ENCODE results near the gene SYPL1. TPM values are rescaled to one million over a fixed set of nuclear protein-coding genes. Genes with fewer than 3 reads are reported as not detected.
A peak's percentile ranks its signal among the peaks of the same experiment; 100 is the strongest.

The SYPL1 gene
- total RNA-seq, 1 donor, result 36.9 TPM

GRCh38 chr7:106121189-106121810 lies 9.2 kb upstream of the SYPL1 start:
- H2AFZ ChIP-seq (ENCODE audit: low read length), result no peak overlapping the region
- no peaks in the 10 kb centered on the region for H3K9me3 ChIP-seq (ENCODE audit: low read depth, low read length)
- no peak for DNase-seq (ENCODE audit: insufficient read length, low spot score, missing footprints)
- peaks cover 2% of the 10 kb centered on the region for H3K4me1 ChIP-seq (ENCODE audit: insufficient read depth, low read length)
- H4K20me1 ChIP-seq (ENCODE audit: insufficient read depth, low read length), result no peaks in the 10 kb centered on the region
- H3K4me3 ChIP-seq (ENCODE audit: insufficient read depth, low read length), result no peak overlapping the region
- H3K36me3 ChIP-seq (ENCODE audit: insufficient read depth, low read length), result no peaks in the 10 kb centered on the region
- H3K27ac ChIP-seq (ENCODE audit: low read depth, low read length), result no peak overlapping the region
- no peak for TF ChIP-seq CTCF (IDR thresholded peaks at IDR 0.05; ENCODE audit: extremely low read depth, low read depth, low read length)
- H3K27me3 ChIP-seq (ENCODE audit: insufficient read depth, low read length), result no peaks in the 10 kb centered on the region
- H3K79me2 ChIP-seq (ENCODE audit: insufficient read depth, low read length), result no peaks in the 10 kb centered on the region
- no peak overlapping the region for H3K4me2 ChIP-seq (ENCODE audit: insufficient read depth, low read length)

DNA sequence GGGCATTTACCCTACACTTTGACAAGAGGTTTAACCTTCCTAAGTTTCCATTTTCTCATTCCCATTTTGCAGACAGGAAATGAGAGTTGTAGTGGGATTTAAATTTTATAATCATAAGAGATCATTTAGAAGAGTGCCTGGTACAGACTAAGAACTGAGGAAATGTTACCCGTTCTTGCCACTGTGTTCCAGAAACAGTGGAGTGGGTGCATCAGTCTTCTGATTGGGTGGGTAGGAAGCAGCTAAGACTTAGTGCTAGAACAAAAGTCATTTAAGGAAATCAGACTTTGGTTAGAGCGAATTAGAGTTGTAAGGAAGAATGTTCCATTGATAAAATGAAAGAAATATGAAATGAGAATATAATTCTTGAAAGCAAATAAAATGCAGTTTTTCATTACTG lies 8.4 kb upstream of the SYPL1 start:
- no peaks in the 10 kb centered on the region for H3K4me1 ChIP-seq (ENCODE audit: insufficient read depth, low read length)
- no peaks in the 10 kb centered on the region for H3K36me3 ChIP-seq (ENCODE audit: insufficient read depth, low read length)
- TF ChIP-seq CTCF (IDR thresholded peaks at IDR 0.05; ENCODE audit: extremely low read depth, low read depth, low read length), result no peak
- no peak overlapping the region for H3K4me2 ChIP-seq (ENCODE audit: insufficient read depth, low read length)
- no peaks in the 10 kb centered on the region for H3K27me3 ChIP-seq (ENCODE audit: insufficient read depth, low read length)
- H3K27ac ChIP-seq (ENCODE audit: low read depth, low read length), result no peak overlapping the region
- H2AFZ ChIP-seq (ENCODE audit: low read length), result no peak overlapping the region
- no peaks in the 10 kb centered on the region for H3K9me3 ChIP-seq (ENCODE audit: low read depth, low read length)
- DNase-seq (ENCODE audit: insufficient read length, low spot score, missing footprints), result no peak
- H4K20me1 ChIP-seq (ENCODE audit: insufficient read depth, low read length), result no peaks in the 10 kb centered on the region
- H3K4me3 ChIP-seq (ENCODE audit: insufficient read depth, low read length), result no peak overlapping the region
- H3K79me2 ChIP-seq (ENCODE audit: insufficient read depth, low read length), result no peaks in the 10 kb centered on the region

- H3K4me2 ChIP-seq (ENCODE audit: insufficient read depth, low read length), result no peak overlapping the region
- no peak for TF ChIP-seq CTCF (IDR thresholded peaks at IDR 0.05; ENCODE audit: extremely low read depth, low read depth, low read length)
- H3K79me2 ChIP-seq (ENCODE audit: insufficient read depth, low read length), result no peaks in the 10 kb centered on the region
- H3K4me3 ChIP-seq (ENCODE audit: insufficient read depth, low read length), result no peak overlapping the region
- no peaks in the 10 kb centered on the region for H3K27me3 ChIP-seq (ENCODE audit: insufficient read depth, low read length)
- H3K36me3 ChIP-seq (ENCODE audit: insufficient read depth, low read length), result no peaks in the 10 kb centered on the region
- H3K27ac ChIP-seq (ENCODE audit: low read depth, low read length), result no peak overlapping the region
- no peaks in the 10 kb centered on the region for H3K4me1 ChIP-seq (ENCODE audit: insufficient read depth, low read length)
- H3K9me3 ChIP-seq (ENCODE audit: low read depth, low read length), result no peaks in the 10 kb centered on the region
- DNase-seq (ENCODE audit: insufficient read length, low spot score, missing footprints), result peak; percentile 37
- H2AFZ ChIP-seq (ENCODE audit: low read length), result no peak overlapping the region
- no peaks in the 10 kb centered on the region for H4K20me1 ChIP-seq (ENCODE audit: insufficient read depth, low read length)
Observed at GRCh38 chr7:106119719-106120118, 7.6 kb upstream of the SYPL1 start.

DNA sequence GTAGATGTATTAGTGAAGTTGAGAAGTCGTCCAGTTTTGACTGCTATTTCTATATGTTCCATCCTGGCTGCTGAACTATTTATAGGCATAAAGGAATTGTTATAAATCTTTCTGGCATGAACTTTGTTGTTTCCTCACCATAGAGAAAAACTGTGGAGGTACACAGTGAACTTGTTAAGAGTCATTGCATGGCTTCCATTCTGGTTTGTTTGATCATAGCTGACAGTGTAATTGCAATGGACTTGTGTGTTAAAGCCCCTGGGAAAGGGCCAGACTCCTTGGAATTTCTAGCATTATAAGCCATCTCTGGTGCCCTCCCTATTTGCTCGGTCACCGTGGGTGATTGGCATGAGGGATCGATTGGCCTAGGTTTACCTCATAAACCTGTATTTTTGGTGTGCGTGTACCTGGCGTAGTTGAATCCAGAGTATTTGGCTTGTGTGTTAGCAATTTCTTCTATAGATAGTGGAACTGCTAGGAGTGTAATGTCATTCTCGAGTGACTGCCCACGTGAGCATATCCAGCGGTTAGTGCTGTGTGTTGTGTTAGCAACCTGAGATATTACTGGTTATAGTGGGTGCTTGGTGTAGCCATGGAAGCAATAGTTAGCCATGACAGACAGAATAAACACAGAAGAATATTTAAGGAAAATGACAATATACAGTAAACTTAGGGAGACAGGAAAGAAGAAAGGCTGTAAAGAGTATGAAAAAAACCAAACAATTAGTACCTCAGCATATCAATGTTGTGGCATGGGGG lies 5.9 kb upstream of the SYPL1 start:
- Histone ChIP-seq H3K79me2 (ENCODE audit: insufficient read depth, low read length) (no peaks in the 10 kb centered on the region), H4K20me1 (ENCODE audit: insufficient read depth, low read length) (no peaks in the 10 kb centered on the region), H3K4me1 (ENCODE audit: insufficient read depth, low read length) (no peaks in the 10 kb centered on the region), H3K4me2 (ENCODE audit: insufficient read depth, low read length) (no peak overlapping the region), H3K4me3 (ENCODE audit: insufficient read depth, low read length) (no peak overlapping the region), H3K27me3 (ENCODE audit: insufficient read depth, low read length) (no peaks in the 10 kb centered on the region), H2AFZ (ENCODE audit: low read length) (no peak overlapping the region), H3K27ac (ENCODE audit: low read depth, low read length) (no peak overlapping the region), H3K36me3 (ENCODE audit: insufficient read depth, low read length) (no peaks in the 10 kb centered on the region), H3K9me3 (ENCODE audit: low read depth, low read length) (no peaks in the 10 kb centered on the region)
- no peak for TF ChIP-seq CTCF (IDR thresholded peaks at IDR 0.05; ENCODE audit: extremely low read depth, low read depth, low read length)
- DNase-seq (ENCODE audit: insufficient read length, low spot score, missing footprints), result no peak
